Activated B cell treated with CpG ODN at 0.5 μM for 24 hours (primary cell): ENCODE measurements around the gene CADPS2. TPM values are rescaled to one million over a fixed set of nuclear protein-coding genes. Genes with fewer than 3 reads are reported as not detected.
A peak's percentile ranks its signal among the peaks of the same experiment; 100 is the strongest.

Experiments used
- ATAC-seq: fragments of 200-7000 bp; cut with Tn5 transposase; one replicate; pipeline ENCODE4 v1.10.0; 2021; ENCODE audit warnings: low read depth, mild to moderate bottlenecking, moderate library complexity
- CTCF ChIA-PET: fragments of 350-600 bp; sonication (Branson Sonifier 250); formaldehyde crosslinking; loops from one replicate; lab custom pipeline; 2021; ENCODE audit warnings: antibody characterized with exemption; lab: Charles Lee
- POLR2A ChIA-PET: fragments of 350-600 bp; sonication (Branson Sonifier 250); formaldehyde crosslinking; loops from one replicate; lab custom pipeline; 2021; ENCODE audit warnings: antibody characterized with exemption; lab: Charles Lee
- DNase-seq: peaks from one replicate; pipeline ENCODE4 v3.0.0; 2022
- H3K27ac Mint-ChIP-seq: one replicate; pipeline ENCODE4 v1.8.0; 2020; ENCODE audit warnings: mixed read lengths
- H3K27me3 Mint-ChIP-seq: one replicate; pipeline ENCODE4 v1.8.0; 2021; ENCODE audit warnings: mixed read lengths
- H3K36me3 Mint-ChIP-seq: one replicate; pipeline ENCODE4 v1.8.0; 2021; ENCODE audit warnings: low read depth, mixed read lengths
- H3K4me1 Mint-ChIP-seq: one replicate; pipeline ENCODE4 v1.8.0; 2021; ENCODE audit warnings: mixed read lengths
- H3K4me3 Mint-ChIP-seq: one replicate; pipeline ENCODE4 v1.8.0; 2020; ENCODE audit warnings: mild to moderate bottlenecking, mixed read lengths
- H3K9me3 Mint-ChIP-seq: one replicate; pipeline ENCODE4 v1.8.0; 2020; ENCODE audit warnings: mixed read lengths
- intact Hi-C: fragments of 100-400 bp; cut with micrococcal nuclease; formaldehyde crosslinking; loops from one replicate; pipeline ENCODE4 v1.15.1; 2024
- total RNA-seq: library from RNA; stranded (reverse); gene quantifications from 2 replicates; pipeline ENCODE4 v1.2.3, GENCODE V29; 2022
- TF ChIP-seq, protein P1 (sequence below): fragments of 200-600 bp; IDR thresholded peaks from one replicate; pipeline ENCODE4 v1.8.0; 2022; ENCODE audit warnings: antibody characterized with exemption, mild to moderate bottlenecking

Gene CADPS2
- not detected in 2 replicates for total RNA-seq

DNA sequence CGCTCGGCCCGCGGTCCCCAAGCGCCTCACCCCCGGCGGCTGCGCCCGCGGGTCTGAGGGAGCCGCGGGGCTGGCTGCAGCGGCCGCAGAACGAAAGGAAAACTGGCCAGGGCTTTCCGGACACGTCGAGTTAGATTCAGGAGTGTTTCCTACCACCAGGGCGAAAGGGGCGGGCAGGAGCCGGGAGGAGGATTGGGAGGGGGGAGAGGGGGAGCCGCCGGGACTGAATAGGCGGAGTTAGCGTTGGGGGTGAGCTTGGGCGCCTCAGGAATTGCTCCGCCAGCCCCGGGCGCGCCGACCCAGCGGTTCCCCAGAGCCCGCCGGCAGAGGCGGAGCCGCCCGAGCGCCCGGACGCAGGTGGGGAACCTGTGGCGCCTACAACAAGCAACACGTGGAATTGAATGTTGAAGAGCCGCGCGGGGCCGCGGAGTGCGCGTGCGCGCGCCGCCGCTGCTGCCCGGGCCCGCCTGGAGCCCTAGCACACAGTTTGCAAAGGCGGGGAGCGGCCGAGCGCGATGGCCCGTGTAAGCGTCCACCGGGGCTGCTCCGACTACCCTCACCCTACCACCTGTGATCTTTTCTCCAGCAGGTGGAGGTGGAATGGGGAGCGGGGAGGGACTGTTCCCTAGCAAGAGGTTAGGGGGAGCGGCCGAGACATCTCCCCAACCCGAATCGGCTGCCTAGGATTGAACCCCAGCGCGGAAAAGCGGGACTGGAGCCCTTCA, at the start of gene CADPS2:
CADPS2 (minus strand) TSS at position 104 of the 725 bp plus-strand sequence. CDS start 123 bp downstream, outside the sequence.
- Mint-ChIP-seq H3K9me3 (no peaks in the 10 kb centered on the region), H3K36me3 (no peaks in the 10 kb centered on the region), H3K27me3 (peaks cover 48% of the 10 kb centered on the region), H3K27ac (no peak within 1 kb of the TSS), H3K4me3 (peak within 1 kb of the TSS; percentile 57), H3K4me1 (peaks cover 12% of the 10 kb centered on the region)
- TF ChIP-seq, protein P1, sequence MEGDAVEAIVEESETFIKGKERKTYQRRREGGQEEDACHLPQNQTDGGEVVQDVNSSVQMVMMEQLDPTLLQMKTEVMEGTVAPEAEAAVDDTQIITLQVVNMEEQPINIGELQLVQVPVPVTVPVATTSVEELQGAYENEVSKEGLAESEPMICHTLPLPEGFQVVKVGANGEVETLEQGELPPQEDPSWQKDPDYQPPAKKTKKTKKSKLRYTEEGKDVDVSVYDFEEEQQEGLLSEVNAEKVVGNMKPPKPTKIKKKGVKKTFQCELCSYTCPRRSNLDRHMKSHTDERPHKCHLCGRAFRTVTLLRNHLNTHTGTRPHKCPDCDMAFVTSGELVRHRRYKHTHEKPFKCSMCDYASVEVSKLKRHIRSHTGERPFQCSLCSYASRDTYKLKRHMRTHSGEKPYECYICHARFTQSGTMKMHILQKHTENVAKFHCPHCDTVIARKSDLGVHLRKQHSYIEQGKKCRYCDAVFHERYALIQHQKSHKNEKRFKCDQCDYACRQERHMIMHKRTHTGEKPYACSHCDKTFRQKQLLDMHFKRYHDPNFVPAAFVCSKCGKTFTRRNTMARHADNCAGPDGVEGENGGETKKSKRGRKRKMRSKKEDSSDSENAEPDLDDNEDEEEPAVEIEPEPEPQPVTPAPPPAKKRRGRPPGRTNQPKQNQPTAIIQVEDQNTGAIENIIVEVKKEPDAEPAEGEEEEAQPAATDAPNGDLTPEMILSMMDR = no peak
- no peak for ATAC-seq
- ChIA-PET CTCF (no interaction called here), POLR2A (no interaction called here)
- intact Hi-C loops = no loop called here
- DNase-seq = no peak

DNA sequence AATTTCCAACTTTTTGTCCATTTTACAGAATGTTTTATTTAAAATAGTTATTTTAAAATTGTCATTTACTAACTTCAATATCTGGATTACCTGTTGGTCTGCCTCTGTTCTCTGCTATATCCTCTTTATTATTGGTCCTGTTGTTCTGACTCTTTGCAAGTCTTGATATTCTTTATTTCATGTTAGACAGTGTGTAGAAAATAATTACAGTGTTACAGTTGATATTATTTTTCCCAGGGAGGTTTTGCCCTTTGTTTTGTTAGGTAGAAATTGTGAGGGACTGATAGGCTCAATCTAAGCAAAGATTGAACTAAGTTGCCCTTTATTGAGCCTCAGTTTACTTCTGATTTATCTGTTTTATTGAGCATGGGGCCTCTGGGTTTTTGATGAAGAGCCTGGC, 49.4 kb upstream of the CADPS2 start:
- Mint-ChIP-seq H3K4me3 (no peak overlapping the region), H3K27me3 (no peaks in the 10 kb centered on the region), H3K9me3 (peaks cover 3% of the 10 kb centered on the region), H3K27ac (no peak overlapping the region), H3K4me1 (no peaks in the 10 kb centered on the region), H3K36me3 (no peaks in the 10 kb centered on the region)
- ChIA-PET CTCF (no interaction called here), POLR2A (no interaction called here)
- TF ChIP-seq, protein P1 = no peak
- intact Hi-C loops = loop anchor here (10.0 kb wide), 1 partner anchor 61 kb away; no protein-coding TSS in a partner anchor
- ATAC-seq (no peak), DNase-seq (no peak)

DNA sequence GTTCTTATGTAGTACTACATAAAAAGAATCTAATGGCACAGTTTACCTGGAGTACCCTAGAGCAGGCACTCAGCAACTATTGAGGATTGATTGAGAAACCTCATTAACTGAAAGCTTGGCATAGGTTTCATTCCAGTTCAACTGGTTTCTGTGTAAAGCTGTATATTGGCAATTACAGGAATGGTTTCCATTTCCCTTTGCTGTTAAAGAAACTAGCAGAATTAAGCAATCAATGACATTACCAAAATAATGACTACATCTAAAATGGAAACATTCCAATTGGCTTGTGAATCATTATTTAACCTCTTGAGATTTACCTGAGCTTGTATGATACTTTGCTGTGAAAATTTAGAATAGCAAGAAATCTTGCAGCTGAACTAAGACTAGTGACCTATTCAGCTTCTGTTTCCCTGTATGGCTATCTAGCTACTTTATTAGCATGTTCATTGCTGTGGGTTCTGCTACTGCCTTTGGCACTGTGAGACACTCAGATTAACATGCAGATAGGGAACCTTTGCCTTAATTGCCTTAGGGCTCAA, 33.5 kb upstream of the CADPS2 start:
- no peaks in the 10 kb centered on the region for H3K4me1 Mint-ChIP-seq
- CTCF ChIA-PET = no interaction called here

DNA sequence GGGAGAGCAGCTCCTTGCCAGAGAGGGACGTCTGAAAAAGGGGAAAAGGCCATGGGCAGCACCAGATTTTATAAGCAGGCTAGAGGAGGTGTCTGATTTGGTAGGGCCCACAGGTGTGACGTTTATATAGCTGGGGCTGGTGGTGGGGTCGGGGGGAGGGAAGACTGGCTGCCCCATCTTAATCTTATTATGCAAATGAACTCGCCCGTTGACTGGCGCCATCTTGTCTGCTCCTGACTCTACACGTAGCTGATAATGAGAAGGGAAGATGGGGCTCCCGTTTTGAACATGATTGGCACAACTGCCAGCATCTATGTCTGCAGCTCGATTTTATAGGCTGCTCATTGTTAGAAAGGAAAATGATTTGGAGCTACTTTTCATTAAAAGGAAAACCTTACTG, 28.6 kb upstream of the CADPS2 start:
- Mint-ChIP-seq H3K27me3 (no peaks in the 10 kb centered on the region), H3K9me3 (peaks cover 2% of the 10 kb centered on the region)
- POLR2A ChIA-PET = no interaction called here

More for the DNA sequence above, 33.5 kb upstream of the CADPS2 start:
- POLR2A ChIA-PET = no interaction called here
- no peak for DNase-seq
- H3K36me3 Mint-ChIP-seq = no peaks in the 10 kb centered on the region
- H3K27me3 Mint-ChIP-seq = no peaks in the 10 kb centered on the region
- no peak overlapping the region for H3K27ac Mint-ChIP-seq
- TF ChIP-seq, protein P1 = no peak
- ATAC-seq = no peak
- no peaks in the 10 kb centered on the region for H3K9me3 Mint-ChIP-seq
- intact Hi-C loops = no loop called here
- H3K4me3 Mint-ChIP-seq = no peak overlapping the region

DNA sequence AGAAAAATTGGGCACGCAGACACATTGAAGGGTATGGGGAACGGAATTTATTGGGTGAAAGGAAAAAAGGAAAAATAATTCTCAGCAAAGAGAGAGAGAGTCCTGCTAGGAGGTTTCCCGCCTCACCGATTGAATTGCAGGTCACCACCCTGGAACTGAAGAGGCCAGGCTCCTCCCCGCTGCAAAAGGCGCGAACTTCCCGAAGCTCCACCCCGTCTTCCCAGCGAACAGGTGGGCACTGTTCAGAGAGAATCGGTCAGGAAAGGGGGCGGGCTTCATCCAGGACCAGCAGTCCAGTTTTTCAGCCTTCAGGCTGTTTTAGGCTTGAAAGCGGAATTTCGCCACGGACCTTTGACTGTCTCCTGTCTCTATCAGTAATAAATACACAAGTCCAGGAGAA, 27.3 kb upstream of the CADPS2 start:
- ATAC-seq (no peak), DNase-seq (no peak)
- no peaks in the 10 kb centered on the region for H3K36me3 Mint-ChIP-seq
- TF ChIP-seq, protein P1 = no peak
- H3K4me1 Mint-ChIP-seq = no peaks in the 10 kb centered on the region
- CTCF ChIA-PET = no interaction called here
- H3K4me3 Mint-ChIP-seq = no peak overlapping the region
- H3K27ac Mint-ChIP-seq = no peak overlapping the region
- peaks cover 2% of the 10 kb centered on the region for H3K9me3 Mint-ChIP-seq
- H3K27me3 Mint-ChIP-seq = no peaks in the 10 kb centered on the region
- POLR2A ChIA-PET = no interaction called here
- intact Hi-C loops = no loop called here

More for the DNA sequence above, 28.6 kb upstream of the CADPS2 start:
- no peaks in the 10 kb centered on the region for H3K4me1 Mint-ChIP-seq
- TF ChIP-seq, protein P1 = no peak
- no peak overlapping the region for H3K27ac Mint-ChIP-seq
- H3K36me3 Mint-ChIP-seq = no peaks in the 10 kb centered on the region
- ATAC-seq = no peak
- intact Hi-C loops = no loop called here
- CTCF ChIA-PET = no interaction called here
- H3K4me3 Mint-ChIP-seq = no peak overlapping the region
- no peak for DNase-seq
